Endodermal cell (in vitro differentiated cells): ENCODE data around the gene UNC13A. TPM values are rescaled to one million over a fixed set of nuclear protein-coding genes. Genes with fewer than 3 reads are reported as not detected.

Experiments used
- DNase-seq: peaks from one replicate; pipeline ENCODE4 v3.0.0-alpha.2; 2017
- H3K27ac ChIP-seq: 2 replicates; pipeline ENCODE4 v1.5.1; 2013; ENCODE audit warnings: mild to moderate bottlenecking, low read depth, low read length, moderate library complexity
- H3K27me3 ChIP-seq: 2 replicates; pipeline ENCODE4 v1.6.1; 2013; ENCODE audit warnings: mild to moderate bottlenecking, low read length, moderate library complexity; ENCODE audit not compliant: insufficient read depth, control insufficient read depth, poor library complexity, severe bottlenecking
- H3K36me3 ChIP-seq: 2 replicates; pipeline ENCODE4 v1.7.0; 2013; ENCODE audit warnings: mild to moderate bottlenecking, low read length, moderate library complexity; ENCODE audit not compliant: control insufficient read depth, insufficient read depth
- H3K4me1 ChIP-seq: one replicate; pipeline ENCODE4 v1.7.0; 2013; ENCODE audit warnings: low read length; ENCODE audit not compliant: control insufficient read depth, insufficient read depth
- H3K4me3 ChIP-seq: 2 replicates; pipeline ENCODE4 v1.5.1; 2013; ENCODE audit warnings: mild to moderate bottlenecking, low read length, moderate library complexity
- H3K9ac ChIP-seq: 2 replicates; pipeline ENCODE4 v1.6.1; 2013; ENCODE audit warnings: mild to moderate bottlenecking, low read length, moderate library complexity; ENCODE audit not compliant: poor library complexity, severe bottlenecking; ENCODE audit errors: extremely low read depth
- H3K9me3 ChIP-seq: 2 replicates; pipeline ENCODE4 v1.6.1; 2013; ENCODE audit warnings: mild to moderate bottlenecking, low read length, moderate library complexity; ENCODE audit not compliant: control insufficient read depth
- H3K27ac Mint-ChIP-seq: 2 replicates; pipeline ENCODE4 v1.8.0; 2020; ENCODE audit warnings: mixed read lengths
- H3K27me3 Mint-ChIP-seq: 2 replicates; pipeline ENCODE4 v1.8.0; 2021; ENCODE audit warnings: mild to moderate bottlenecking, mixed read lengths; ENCODE audit not compliant: insufficient read depth
- H3K36me3 Mint-ChIP-seq: 2 replicates; pipeline ENCODE4 v1.8.0; 2020; ENCODE audit warnings: low read depth, mixed read lengths
- H3K4me1 Mint-ChIP-seq: 2 replicates; pipeline ENCODE4 v1.8.0; 2020; ENCODE audit warnings: mixed read lengths
- H3K4me3 Mint-ChIP-seq: 2 replicates; pipeline ENCODE4 v1.8.0; 2020; ENCODE audit warnings: mild to moderate bottlenecking, moderate library complexity, mixed read lengths
- H3K9me3 Mint-ChIP-seq: 2 replicates; pipeline ENCODE4 v1.8.0; 2020; ENCODE audit warnings: mild to moderate bottlenecking, mixed read lengths
- CTCF ChIP-seq: fragments of 200-600 bp; sonication (generic); conservative IDR thresholded peaks from 2 replicates; pipeline ENCODE4 v1.5.0; 2021; ENCODE audit warnings: antibody characterized with exemption, mild to moderate bottlenecking
- WGBS, 2 experiments: methylation state at CpG; one replicate each; pipeline versions ENCODE4 v1.1.5 to v1.1.7; 2013; ENCODE audit warnings: missing lambda C conversion rate in 2 of 2, mixed read lengths in 1 of 2; ENCODE audit not compliant: insufficient coverage in 1 of 2, insufficient read length in 1 of 2; 5-methylcytosine and 5-hydroxymethylcytosine counted together
- total RNA-seq, 2 donors: library from RNA; stranded (reverse); fragmentation: NEBNext Ultra II Directional in 1 of 2; extraction: Animal tissue kit (Norgen Biotek cat#: 25700) in 1 of 2; gene quantifications; 2 replicates in 1 of 2; 3 replicates in 1 of 2; pipeline ENCODE4 v1.2.1, GENCODE V29; 2021

UNC13A gene
- total RNA-seq, 2 donors from 2014 or later, result 5.6 to 10.7 TPM

GRCh38 chr19:17685451-17686022 lies 2.6 kb downstream of the UNC13A start:
- Histone ChIP-seq H3K27me3 (peaks cover 10% of the 10 kb centered on the region), H3K4me1 (no peaks in the 10 kb centered on the region), H3K4me3 (no peak overlapping the region), H3K9ac (no peak overlapping the region), H3K27ac (no peak overlapping the region), H3K9me3 (no peaks in the 10 kb centered on the region), H3K36me3 (no peaks in the 10 kb centered on the region)
- no peak overlapping the region for H3K27ac Mint-ChIP-seq
- H3K27me3 Mint-ChIP-seq, result peaks cover 8% of the 10 kb centered on the region
- peak; percentile 83 for DNase-seq
- peaks cover 7% of the 10 kb centered on the region for H3K4me1 Mint-ChIP-seq
- peak overlapping the region; percentile 71 for H3K4me3 Mint-ChIP-seq
- H3K36me3 Mint-ChIP-seq, result no peaks in the 10 kb centered on the region
- no peaks in the 10 kb centered on the region for H3K9me3 Mint-ChIP-seq
- 78 to 82% methylated on average over 12 to 15 of the region's 15 CpGs for WGBS, 2 experiments
- no peak for TF ChIP-seq CTCF

- no peaks in the 10 kb centered on the region for H3K9me3 ChIP-seq
- H3K9ac ChIP-seq, result no peak overlapping the region
- TF ChIP-seq CTCF, result no peak
- H3K27ac ChIP-seq, result no peak overlapping the region
- Mint-ChIP-seq H3K9me3 (no peaks in the 10 kb centered on the region), H3K27me3 (peaks cover 13% of the 10 kb centered on the region), H3K27ac (no peak overlapping the region), H3K4me1 (peaks cover 14% of the 10 kb centered on the region), H3K36me3 (no peaks in the 10 kb centered on the region), H3K4me3 (no peak overlapping the region)
- no peaks in the 10 kb centered on the region for H3K36me3 ChIP-seq
- DNase-seq, result no peak
- no peaks in the 10 kb centered on the region for H3K4me1 ChIP-seq
- H3K27me3 ChIP-seq, result peaks cover 10% of the 10 kb centered on the region
- H3K4me3 ChIP-seq, result no peak overlapping the region
- 90 to 96% methylated on average over 3 to 4 of the region's 4 CpGs for WGBS, 2 experiments
Observed at GRCh38 chr19:17684256-17684655, 3.9 kb downstream of the UNC13A start.

GRCh38 chr19:17683078-17683477 lies 5.1 kb downstream of the UNC13A start:
- Histone ChIP-seq H3K27ac (no peak overlapping the region), H3K9me3 (no peaks in the 10 kb centered on the region), H3K4me1 (no peaks in the 10 kb centered on the region), H3K36me3 (no peaks in the 10 kb centered on the region), H3K4me3 (no peak overlapping the region), H3K9ac (no peak overlapping the region), H3K27me3 (peaks cover 10% of the 10 kb centered on the region)
- H3K27me3 Mint-ChIP-seq, result peaks cover 13% of the 10 kb centered on the region
- no peak for TF ChIP-seq CTCF
- 80 to 90% methylated on average over 3 to 4 of the region's 4 CpGs for WGBS, 2 experiments
- no peaks in the 10 kb centered on the region for H3K36me3 Mint-ChIP-seq
- H3K4me3 Mint-ChIP-seq, result no peak overlapping the region
- DNase-seq, result no peak
- H3K9me3 Mint-ChIP-seq, result no peaks in the 10 kb centered on the region
- peaks cover 10% of the 10 kb centered on the region for H3K4me1 Mint-ChIP-seq
- H3K27ac Mint-ChIP-seq, result no peak overlapping the region
